ENCODE data around the gene CXCL1.

Gene CXCL1

DNA sequence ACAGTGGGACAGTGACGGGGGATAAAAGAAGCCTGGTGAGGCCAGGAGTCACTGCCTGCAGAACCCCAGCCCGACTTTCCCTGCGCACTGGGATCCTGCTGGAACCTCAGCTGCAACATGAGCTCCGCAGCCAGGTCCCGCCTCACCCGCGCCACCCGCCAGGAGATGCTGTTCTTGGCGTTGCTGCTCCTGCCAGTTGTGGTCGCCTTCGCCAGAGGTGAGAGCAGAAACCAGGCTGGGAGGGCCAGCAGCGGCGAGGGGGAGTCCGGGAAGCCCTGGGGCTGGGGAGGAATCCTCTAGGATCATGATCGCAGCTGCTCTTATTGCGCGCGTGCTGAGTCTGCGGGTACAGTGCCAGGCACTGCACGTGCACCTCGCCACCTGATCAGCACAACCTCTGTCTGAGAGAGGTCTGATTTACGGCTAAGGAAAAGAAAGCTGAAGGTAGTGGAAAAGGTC, 15.9 kb upstream of the CXCL1 start, which contains the start of gene PF4V1:
TSS of gene PF4V1 (plus strand) at position 51 of the 459 bp plus-strand sequence. CDS start at position 118, 67 bp downstream.
- no peak for DNase-seq

DNA sequence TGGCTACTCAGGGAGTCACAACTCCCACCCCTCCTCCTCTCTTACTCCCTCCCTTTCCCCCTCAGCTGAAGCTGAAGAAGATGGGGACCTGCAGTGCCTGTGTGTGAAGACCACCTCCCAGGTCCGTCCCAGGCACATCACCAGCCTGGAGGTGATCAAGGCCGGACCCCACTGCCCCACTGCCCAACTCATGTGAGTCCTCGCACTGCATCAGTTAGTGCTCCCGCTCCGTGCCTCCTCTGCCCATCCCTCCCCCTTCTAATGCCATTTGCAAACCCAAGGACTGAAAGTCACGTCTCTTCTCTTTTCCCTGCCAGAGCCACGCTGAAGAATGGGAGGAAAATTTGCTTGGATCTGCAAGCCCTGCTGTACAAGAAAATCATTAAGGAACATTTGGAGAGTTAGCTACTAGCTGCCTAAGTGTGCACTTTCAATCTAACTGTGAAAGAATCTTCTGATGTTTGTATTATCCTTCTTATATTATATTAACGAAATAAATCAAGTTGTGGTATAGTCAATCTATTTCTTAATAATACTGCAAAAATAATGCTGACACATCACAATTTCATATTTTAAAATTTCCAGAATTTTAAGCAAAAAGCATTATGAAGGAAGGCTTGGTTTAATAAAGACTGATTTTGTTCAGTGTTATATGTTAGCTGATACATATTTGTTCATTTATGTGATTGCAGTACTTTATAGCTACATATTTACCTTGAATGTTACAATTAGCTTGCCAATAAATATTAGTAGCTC, 15.3 kb upstream of the CXCL1 start:
- DNase-seq: no peak

DNA sequence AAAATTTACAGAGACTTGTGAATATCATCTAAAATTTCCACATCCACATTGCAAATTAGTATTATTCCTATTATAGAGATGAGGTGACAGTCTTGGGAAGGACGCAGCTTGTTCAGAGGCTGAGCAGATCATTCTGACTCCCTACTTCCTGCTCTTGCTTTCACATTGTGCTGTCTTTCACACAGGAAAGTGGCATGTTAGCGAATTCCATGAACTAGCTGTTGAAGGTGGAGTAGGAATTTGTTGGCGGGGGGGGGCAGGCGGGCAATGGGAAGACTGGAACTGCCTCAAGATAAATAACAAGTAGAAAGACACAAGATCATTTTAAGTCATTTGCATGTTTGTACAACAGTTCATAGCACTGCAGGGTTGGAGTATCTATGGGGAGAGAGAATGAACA, 13.8 kb upstream of the CXCL1 start:
- DNase-seq: no peak

DNA sequence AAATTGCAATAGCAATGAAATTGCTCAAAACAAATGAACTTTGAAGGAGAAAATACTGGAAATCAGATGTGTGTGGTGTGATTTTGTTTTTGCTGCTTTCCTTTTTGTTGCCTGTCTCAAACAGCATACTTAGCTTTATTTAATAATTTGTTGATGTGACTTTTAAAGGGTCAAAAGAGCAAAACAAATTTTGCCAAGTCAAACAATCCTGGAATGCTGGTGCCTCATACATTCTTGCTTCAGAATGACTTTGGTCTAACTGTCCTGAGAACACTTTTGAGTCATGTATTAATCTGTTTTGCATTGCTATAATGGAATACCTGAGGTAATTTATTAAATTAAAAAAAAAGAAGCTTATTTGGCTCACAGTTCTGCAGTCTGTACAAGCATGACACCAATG, 12.7 kb upstream of the CXCL1 start:
- no peak for DNase-seq

DNA sequence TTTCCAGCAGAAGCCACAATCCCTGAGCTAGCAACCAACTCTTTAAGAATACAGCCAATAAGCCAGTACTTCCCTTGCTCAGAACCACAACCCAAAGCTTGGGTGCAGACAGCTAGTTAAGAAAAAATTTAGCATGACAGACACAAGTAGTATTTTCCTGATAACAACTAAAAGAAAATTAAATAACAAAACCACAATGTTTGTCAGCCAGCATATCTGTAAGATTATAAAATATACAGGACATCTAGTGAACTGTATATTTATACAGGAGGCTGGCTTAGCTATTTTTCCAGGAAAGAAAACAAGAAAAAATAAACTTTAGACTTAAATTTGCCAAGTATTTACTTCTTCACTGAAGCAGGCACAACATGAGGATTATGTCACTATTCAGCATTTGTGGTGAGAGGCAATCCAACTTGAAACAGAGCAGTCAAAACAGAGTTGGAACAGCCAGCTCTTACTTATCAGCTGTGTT, 9.5 kb upstream of the CXCL1 start:
- no peak for DNase-seq

DNA sequence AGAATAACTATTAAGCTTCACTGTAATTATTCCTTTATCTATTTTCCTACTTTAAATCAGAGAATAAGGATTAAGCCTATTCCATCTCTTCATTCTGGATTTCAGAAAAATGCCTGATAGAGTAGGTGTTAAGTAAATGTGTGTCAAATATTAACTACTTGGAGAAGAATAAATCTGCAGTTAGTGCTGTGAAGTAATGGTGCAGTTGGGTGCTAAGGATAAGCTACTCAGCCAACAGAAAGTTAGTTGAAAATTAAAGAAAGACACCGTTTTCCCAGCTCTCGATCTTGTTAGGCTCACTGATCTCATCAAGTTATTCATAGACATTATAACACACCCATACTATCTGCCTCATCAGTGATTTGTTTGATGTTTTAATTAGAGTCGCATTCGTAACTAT, 9.0 kb upstream of the CXCL1 start:
- no peak for DNase-seq

DNA sequence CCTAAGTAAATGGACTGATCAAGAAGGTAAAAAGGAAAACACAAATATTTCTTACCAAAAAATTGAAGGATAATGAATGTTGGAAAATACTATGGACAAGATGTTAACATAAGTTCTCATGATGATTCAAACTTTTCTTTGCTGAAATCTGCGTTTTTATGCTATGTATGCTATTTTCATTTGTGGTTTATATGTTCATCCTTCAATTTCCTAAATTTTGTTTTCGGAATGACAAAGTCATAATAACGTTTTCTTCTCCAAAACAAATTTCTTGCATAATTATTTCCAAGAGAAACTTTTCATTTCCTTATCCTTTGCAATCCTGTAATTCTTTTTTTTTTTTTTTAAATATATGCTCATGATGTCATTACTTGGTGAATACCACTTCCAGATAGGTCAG, 8.3 kb upstream of the CXCL1 start:
- no peak for DNase-seq

DNA sequence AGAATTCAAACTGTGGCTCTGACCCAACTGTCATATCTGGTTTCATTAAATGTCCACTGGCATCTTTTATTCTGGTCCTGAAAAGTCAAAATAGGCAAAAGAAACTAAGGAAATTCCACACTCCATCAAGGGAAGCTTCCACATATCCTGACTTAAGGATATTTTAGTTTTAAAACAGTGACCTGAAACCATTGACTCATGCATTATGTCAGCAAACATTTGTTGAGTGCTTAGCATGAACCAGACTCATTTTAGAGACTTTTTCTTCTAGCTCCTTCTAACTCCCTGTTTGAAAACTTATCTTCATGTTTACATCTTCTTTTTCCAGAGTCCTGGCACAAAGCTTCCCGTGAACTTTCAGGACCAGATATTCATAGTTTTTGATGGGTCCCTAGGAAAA, 6.9 kb upstream of the CXCL1 start:
- no peak for DNase-seq

DNA sequence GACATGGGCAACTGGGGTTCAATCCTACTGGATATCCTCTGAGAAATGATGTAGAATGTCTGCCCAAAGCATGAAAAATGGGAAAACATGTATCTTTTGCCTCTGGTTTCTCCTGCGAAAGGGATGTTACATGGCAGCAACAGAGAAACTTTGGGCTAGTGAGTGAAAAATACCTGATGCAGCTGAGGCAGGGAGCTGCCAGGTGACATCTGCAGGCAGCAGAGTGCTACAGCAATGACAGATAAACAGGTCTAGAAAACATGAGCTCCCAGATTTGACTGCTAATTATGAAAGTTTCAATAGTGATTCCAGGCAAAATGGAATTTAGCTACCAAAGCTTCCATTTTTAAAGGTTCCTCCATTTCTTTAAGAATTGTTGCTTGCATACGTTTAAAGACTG, 4.8 kb upstream of the CXCL1 start:
- DNase-seq: no peak

DNA sequence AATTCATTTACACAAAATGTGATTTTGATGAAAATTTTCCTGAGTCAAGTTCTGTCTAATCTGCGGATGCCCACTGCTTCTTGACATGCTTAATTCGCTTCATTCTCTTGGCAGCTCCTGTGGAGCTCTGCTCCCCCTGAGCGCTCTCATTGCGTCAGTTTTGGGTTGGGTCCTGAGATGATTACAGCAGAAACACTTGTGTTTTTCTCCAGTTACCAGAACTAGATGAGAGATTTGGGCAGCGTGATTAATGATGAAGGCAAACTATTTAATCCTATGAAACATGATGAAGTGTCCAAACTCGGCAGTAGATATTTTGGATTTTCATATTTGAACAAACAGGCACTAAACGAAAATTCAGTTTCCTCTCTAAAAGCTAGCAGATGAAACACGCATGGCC, 4.2 kb upstream of the CXCL1 start:
- no peak for DNase-seq

DNA sequence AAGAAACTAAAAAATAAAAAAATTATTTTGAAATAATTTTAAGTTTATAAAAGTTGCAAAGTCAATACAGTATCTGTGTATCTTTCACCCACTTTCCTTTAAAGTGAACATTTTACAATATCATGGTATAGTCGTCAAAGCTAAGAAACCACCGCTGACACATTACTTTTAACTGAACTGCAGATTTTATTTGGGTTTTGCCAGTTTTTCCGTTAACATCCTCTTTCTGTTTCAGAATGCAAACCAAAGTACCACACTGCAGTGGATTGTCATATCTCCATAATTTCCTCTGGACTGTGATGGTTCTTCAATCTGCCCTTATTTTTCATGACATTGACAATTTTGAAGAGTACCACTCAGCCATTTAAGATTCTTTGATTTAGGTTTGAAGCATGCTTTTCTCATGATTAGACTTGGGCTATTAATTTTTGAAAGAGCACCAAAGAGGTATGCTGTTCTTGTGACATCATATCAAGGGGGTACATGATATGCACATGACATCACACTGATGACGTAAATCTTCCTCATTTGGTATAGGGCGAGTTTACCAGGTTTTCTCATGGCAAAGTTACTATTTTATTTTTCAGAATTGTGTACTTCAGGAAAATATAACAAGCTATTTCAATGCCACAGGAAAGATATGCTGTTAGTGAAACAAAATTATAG, 3.6 kb upstream of the CXCL1 start:
- no peak for DNase-seq

DNA sequence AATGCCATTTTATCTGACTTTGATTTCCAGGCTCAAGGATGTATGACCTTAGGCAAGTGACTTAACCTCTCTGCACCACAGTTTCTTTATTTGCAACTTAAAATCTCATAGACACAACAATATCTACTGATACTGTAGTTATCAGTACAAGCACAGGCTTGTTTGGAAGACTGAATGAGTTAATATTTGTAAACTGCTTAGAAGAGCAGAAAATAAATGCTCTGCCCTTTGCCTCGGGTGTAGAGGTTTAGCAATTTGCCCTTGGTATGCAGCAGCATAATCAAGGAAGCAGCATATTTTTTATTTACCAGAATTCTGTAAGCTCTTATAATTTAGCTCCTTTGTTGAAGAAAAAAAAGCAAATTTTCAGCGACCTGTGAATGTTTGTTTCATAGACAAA, 2.9 kb upstream of the CXCL1 start:
- no peak for DNase-seq

DNA sequence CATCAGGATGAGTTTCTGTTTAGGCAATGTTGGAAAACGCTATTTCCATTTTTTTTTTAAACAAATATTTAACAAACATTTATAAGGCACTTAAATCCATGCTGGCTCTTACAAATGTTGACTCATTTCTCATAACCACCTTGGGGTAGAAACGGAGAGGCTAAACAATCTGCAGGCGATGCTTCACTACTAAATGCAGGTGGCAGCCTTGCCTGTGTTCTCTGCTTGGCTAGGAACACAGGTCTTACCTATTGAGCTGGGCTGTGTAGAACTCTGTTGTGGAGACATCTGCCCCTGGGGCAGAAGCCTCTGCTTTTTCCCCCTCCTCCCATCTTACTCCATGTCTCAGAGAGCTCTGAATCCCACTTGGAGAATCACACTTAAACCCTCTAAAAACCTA, 1.4 kb upstream of the CXCL1 start:
- no peak for DNase-seq

DNA sequence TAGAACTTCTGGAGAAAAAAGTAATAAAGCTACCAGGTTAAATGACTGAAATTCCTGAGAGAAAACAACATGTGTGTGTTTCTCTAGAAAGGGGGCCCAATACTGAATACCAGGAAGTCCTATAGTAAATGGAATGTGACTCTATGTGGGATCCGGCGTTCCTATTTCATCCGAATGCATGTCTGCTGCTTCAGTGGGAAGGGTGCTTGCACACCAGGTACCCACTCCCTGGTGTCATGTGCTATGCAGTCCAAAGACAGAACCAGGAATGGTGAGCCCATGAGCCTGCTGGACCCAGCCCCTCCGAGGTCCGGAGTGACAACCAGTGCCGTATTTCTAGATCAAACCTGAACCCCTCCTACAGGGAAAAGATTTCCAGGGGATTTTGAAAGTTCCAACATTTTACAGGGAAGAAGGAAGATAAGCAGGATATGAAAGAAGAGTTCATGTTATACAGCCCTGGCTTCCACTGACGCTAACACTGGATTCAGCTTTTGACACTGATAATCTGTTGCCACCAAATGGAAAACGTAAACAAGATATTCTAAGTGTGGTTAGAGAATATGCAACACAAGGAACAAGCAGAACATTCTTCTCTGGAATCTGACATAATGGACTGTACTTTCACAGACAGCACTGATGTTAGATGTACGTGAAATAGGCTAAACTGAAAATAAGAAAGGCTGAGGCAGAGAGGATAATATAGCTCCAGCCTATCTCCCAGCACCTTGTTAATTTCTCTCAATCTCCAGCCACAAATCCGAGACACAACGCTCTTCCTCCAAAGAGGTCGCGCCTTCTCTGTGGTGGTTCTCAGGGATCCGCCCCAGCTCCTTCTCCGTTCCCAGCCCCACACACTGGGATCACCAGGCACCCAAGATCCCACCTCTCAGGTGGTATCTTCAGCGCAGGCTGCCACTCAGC, 725 bp upstream of the CXCL1 start:
- DNase-seq: no peak

DNA sequence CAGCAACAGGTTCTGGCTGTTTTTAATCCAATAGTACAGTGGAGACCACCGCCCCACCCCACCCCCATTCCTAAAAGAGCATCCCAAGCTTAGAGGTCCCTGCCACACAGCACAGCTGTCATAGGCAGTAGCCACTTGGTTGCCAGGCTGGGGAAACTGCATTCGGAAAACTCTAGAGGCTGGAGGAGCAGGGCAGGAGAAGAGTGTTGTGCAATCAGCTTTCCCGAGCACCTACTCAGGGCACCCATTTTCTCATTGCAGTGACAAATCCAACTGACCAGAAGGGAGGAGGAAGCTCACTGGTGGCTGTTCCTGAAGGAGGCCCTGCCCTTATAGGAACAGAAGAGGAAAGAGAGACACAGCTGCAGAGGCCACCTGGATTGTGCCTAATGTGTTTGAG, 1.1 kb downstream of the CXCL1 start:
- DNase-seq: no peak

DNA sequence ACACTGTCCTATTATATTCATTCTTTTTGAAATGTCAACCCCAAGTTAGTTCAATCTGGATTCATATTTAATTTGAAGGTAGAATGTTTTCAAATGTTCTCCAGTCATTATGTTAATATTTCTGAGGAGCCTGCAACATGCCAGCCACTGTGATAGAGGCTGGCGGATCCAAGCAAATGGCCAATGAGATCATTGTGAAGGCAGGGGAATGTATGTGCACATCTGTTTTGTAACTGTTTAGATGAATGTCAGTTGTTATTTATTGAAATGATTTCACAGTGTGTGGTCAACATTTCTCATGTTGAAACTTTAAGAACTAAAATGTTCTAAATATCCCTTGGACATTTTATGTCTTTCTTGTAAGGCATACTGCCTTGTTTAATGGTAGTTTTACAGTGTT, 1.6 kb downstream of the CXCL1 start:
- DNase-seq: no peak

DNA sequence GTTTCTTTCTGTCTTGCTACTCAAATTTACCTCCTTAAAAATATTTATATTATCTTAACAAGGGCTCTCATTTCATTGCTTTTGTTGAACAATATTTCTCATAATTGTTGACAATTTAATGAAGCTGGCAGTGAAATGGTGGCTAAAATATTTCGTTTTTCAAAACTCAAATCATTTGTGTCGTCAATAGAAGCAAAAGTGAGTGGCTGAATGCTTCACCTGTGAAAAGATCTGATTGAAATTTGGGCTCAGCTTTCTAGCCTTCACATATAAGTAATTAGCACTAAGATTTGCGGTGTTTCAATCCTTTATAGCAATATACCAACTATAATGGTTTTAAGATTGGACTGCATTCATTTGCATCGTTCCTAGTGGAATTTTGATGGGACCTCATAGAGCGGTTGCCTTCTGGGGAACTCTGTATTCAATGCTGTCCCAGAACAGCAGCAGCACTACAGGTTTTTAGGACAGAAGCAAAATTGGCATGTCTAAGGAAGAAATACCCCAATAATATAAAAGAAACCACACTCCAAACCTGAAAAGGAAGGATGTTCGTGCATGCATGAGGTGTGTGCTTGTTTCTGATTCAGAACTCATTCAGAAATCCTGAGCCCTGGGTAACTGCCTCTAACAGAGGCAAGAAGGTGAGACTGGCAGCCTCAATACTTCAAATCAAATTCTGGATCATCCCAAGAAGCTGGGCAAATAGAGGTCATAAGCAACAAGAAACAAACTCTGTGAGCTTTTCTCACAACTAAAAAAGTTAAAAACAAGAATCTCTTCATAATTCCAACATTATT, 2.5 kb downstream of the CXCL1 start:
- no peak for DNase-seq

DNA sequence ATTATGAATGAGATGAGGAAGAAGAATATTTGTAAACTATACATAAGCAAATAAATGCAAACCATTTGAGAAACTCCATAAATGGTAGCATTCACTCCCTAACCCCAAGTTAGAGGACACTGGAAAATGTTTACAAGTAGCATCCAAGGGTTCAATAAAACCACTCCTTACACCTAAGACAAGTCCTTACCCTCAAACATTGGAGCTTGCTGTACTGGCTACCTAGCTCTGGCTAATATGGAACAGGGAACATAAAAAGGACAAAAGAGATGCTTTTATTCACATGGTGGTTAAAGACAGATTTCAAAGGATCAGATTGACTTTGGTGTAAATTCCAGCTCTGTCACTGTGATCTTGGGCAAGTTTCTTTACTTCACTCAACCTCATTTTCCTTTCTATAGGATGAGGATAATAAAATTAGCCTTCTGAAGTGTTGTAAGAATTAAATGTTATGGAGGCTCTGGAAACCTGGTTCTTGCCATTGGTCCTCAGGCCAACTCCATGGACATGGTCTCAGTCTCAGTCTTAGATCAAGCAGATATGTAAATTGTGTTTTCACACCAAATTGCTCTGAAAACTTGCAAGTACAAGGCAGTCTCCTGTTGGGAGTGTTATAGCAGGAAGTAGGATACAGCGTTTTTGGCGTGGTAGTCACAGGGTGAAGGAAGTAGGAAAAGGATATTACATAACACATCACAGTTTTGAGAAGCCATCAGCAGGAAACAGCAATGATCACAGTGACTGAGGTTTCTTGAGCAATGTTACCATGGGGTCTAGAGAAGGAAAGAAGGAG, 3.3 kb downstream of the CXCL1 start:
- DNase-seq: no peak

DNA sequence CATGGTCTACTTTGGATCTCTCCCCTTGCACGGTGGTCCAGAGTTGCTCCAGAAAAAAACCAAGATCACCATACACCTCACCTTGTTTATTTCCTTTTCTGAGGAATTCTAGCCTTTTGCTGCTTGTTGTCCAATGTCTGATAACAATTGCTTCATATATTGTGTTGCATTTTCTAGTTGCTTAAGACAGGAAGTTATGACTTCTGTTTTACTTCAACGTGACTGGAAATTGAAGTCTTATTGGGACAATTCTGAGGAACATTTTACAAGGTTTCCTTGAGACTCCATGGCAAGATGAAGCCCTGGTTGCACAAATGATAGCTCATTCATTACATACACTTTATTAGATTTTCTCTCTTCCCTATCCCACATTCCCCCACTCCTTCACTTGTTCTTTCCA, 5.2 kb downstream of the CXCL1 start:
- DNase-seq: no peak

DNA sequence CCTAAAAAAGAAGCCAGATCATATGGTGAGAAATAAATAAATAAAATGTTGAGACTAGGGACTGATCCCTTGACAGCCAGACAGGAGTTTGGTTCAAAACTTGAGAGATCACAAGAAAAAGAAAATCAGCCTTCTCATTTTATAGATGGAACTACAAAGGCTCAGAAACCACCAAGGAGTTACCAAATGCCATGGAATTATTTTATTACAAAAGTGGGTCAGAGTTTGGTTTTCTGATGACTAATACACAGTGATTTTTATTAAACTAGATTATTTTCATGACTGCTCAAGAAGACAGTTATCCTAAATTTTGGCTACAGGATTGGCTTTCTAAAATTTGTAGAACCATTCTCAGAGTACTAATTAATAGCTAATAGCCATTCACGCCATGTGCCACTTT, 6.2 kb downstream of the CXCL1 start:
- DNase-seq: no peak

DNA sequence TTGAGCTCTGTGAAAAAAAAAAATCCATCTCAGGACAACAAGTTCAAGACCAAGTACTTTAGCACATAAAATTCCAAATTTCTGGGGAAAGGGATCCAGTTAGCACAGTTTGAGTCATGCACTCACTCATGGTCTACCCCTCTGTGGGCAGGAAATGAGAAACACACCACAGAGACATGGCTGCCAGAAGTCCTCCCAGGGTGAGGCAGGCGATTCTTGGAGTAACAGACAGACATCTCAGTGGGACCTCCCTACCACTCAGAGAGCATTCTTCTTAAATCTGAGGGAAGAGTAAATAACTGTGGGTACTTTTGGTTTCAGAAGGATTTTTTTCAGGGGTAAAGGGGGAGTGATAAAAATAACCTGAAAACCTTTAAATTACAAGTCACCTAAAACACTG, 14.1 kb downstream of the CXCL1 start:
- no peak for DNase-seq

Data from NCI-H446 treated with DMSO at 0.1 percent for 48 hours (cell line).